ENCODE data around the gene NMT2. TPM values are rescaled to one million over a fixed set of nuclear protein-coding genes. Genes with fewer than 3 reads are reported as not detected.

The NMT2 gene
- total and polyA plus RNA-seq, 3 donors from 2014 or later, result 35.8 to 68.3 (median 56.6) TPM

DNA sequence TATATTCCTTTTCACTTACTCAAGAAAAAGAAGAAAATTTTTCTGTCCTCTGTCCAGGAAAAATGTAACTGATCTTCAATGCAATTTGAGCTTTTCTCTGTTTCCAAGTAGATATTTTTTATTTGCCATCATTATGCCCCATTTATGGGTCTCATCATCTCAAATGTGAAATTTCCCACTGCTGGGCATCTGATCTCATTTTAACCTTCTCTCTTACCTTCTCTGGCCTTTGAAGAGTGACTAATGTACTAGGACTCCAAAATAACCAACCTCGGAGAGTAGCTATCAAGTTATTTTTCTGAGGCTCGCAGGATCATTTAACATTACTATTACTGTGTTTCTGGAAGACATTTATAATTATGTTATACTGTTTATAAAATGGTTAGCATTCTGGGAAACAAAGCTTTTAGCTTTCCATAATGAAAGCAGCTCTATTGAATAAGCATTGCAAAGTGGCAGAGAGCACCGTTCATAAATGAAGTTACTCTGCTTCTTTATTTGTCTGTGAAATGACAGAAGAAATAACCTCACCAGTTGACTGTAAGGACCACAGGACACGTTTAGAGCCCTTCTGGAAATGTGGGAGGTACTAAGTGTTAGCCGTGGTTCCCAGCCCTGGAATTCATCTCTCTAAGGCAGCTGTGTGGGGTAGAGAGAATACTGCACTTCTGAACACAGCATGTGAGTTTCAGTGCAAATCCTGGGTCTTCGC lies 33.3 kb upstream of the NMT2 start:
- 75 to 78% methylated on average over 6 of the region's 6 CpGs for WGBS, 2 donors
- H3K9me3 ChIP-seq, result no peaks in the 10 kb centered on the region
- intact Hi-C loops (cut with DNase I; ENCODE audit: low total_unique reads), result no loop called here
- no peak overlapping the region for H3K4me3 ChIP-seq
- H3K36me3 ChIP-seq (ENCODE audit: low read depth, missing control alignments), result no peaks in the 10 kb centered on the region
- H3K27me3 ChIP-seq, result no peaks in the 10 kb centered on the region
- TF ChIP-seq CTCF (IDR thresholded peaks at IDR 0.05) (no peak), POLR2A (IDR thresholded peaks at IDR 0.05) (no peak)
- no peak overlapping the region for H3K27ac ChIP-seq
- no peaks in the 10 kb centered on the region for H3K4me1 ChIP-seq
- no peak for DNase-seq

DNA sequence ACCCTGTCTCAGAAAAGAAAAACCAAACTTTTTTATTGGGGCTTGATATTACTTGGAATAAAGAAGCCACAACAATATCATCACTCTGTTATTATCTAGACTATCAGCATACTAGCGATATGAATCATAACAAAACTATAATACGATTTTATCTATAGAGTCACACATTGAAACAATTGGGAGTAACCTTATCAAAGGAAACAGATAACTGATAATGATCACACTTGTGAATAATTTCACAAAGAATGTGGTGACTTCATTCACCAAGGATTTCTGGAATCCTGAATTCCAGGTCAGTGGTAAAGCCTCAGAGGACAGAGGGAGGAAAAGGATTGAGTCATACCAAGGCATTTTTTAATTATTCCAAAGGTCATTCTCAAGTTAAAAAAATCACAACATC lies 32.1 kb upstream of the NMT2 start:
- H3K9me3 ChIP-seq, result no peaks in the 10 kb centered on the region
- no peak for DNase-seq
- no peaks in the 10 kb centered on the region for H3K27me3 ChIP-seq
- intact Hi-C loops (cut with DNase I; ENCODE audit: low total_unique reads), result no loop called here
- WGBS, 2 donors, result 62 to 65% methylated on average over 2 of the region's 2 CpGs
- no peak for TF ChIP-seq CTCF (IDR thresholded peaks at IDR 0.05)
- TF ChIP-seq POLR2A (IDR thresholded peaks at IDR 0.05), result no peak
- H3K36me3 ChIP-seq (ENCODE audit: low read depth, missing control alignments), result no peaks in the 10 kb centered on the region
- H3K27ac ChIP-seq, result no peak overlapping the region
- no peak overlapping the region for H3K4me3 ChIP-seq
- H3K4me1 ChIP-seq, result no peaks in the 10 kb centered on the region

DNA sequence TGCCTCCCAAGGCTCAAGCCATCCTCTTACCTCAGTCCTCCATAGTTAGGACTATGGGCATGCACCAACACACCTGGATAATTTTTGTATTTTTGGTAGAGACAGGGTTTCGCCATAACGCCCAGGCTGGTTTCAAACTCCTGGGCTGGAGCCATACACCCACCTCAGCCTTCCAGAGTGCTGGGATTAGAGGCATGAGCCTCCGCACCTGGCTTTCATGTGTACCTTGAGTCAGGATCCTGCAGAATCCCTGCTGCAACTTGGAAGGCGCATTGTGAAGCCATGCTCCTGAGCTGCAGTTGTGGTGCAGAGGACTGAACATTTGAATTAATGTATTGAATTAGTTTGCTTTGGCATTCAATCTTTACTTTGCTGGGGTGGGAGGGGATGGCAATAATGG lies 29.4 kb upstream of the NMT2 start:
- Histone ChIP-seq H3K27me3 (no peaks in the 10 kb centered on the region), H3K4me3 (no peak overlapping the region), H3K36me3 (ENCODE audit: low read depth, missing control alignments) (no peaks in the 10 kb centered on the region), H3K4me1 (no peaks in the 10 kb centered on the region), H3K27ac (no peak overlapping the region), H3K9me3 (no peaks in the 10 kb centered on the region)
- DNase-seq, result no peak
- TF ChIP-seq CTCF (IDR thresholded peaks at IDR 0.05) (no peak), POLR2A (IDR thresholded peaks at IDR 0.05) (no peak)
- 96 to 100% methylated on average over 2 to 4 of the region's 4 CpGs for WGBS, 2 donors
- intact Hi-C loops (cut with DNase I; ENCODE audit: low total_unique reads), result no loop called here

DNA sequence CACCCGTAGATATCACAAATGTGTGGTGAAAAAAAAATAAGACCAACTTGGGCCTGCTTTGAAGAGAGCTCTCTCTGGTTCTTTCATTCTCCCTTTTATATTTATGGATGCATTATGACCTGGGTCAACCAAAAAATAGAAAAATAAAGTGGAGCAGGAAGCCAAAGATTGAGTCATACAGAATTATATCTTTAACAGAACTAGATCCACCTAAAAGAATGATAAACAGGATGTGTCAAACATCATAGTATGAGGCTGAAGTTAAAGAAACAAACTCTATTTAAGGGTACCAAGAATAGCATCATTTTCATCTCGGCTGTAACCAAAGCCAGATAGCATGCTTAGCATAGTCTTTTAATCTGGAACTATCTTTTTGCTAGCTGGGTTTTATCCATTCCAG lies 28.8 kb upstream of the NMT2 start:
- 75 to 84% methylated on average over 2 of the region's 2 CpGs for WGBS, 2 donors
- no peaks in the 10 kb centered on the region for H3K4me1 ChIP-seq
- no peaks in the 10 kb centered on the region for H3K36me3 ChIP-seq (ENCODE audit: low read depth, missing control alignments)
- intact Hi-C loops (cut with DNase I; ENCODE audit: low total_unique reads), result no loop called here
- H3K27ac ChIP-seq, result no peak overlapping the region
- no peaks in the 10 kb centered on the region for H3K9me3 ChIP-seq
- TF ChIP-seq CTCF (IDR thresholded peaks at IDR 0.05), result no peak
- TF ChIP-seq POLR2A (IDR thresholded peaks at IDR 0.05), result no peak
- DNase-seq, result no peak
- no peaks in the 10 kb centered on the region for H3K27me3 ChIP-seq
- no peak overlapping the region for H3K4me3 ChIP-seq

Measured in testis (tissue), 3 donors.